Omental fat pad (tissue), 4 donors: ENCODE measurements around the gene BIRC6. TPM values are rescaled to one million over a fixed set of nuclear protein-coding genes. Genes with fewer than 3 reads are reported as not detected.

Experiments
- ATAC-seq: fragments of 150-250 bp; one replicate; pipeline ENCODE4 v1.9.1; 2016; ENCODE audit warnings: mild to moderate bottlenecking, moderate library complexity; ENCODE audit not compliant: low FRiP score
- DNase-seq: peaks from one replicate; pipeline ENCODE4 v3.0.0-alpha.2; 2019; ENCODE audit warnings: low spot score
- total RNA-seq, 4 donors: library from RNA; depleted of rRNA; stranded (reverse); fragments of >200 nt; gene quantifications; one replicate each; pipeline ENCODE4 v1.1.0, GENCODE V29; 2016
- TF ChIP-seq, protein P1 (sequence below), 3 donors: fragments of 450-650 bp; IDR thresholded peaks; one replicate each; pipeline ENCODE4 v1.5.1; 2016 to 2017; ENCODE audit warnings: antibody characterized with exemption in 3 of 3, mild to moderate bottlenecking in 3 of 3, moderate library complexity in 2 of 3

BIRC6 gene
- total RNA-seq, 4 donors from 2014 or later: 118 to 226 (median 151) TPM

DNA sequence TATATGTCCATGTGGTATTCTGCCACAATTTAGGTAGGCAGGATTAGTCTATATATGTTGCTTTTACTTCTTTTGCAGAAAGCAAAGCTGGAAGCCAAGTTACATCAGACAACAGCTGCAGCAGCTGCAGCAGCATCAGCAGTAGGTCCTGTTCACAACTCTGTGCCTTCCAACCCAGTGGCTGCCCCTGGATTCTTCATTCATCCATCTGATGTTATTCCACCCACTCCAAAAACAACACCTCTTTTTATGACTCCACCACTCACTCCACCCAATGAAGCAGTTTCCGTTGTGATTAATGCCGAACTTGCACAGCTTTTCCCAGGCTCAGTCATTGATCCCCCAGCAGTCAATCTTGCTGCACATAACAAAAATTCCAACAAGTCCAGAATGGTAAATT, 107.6 kb downstream of the BIRC6 start:
- DNase-seq (no peak), ATAC-seq (no peak)
- TF ChIP-seq, protein P1, sequence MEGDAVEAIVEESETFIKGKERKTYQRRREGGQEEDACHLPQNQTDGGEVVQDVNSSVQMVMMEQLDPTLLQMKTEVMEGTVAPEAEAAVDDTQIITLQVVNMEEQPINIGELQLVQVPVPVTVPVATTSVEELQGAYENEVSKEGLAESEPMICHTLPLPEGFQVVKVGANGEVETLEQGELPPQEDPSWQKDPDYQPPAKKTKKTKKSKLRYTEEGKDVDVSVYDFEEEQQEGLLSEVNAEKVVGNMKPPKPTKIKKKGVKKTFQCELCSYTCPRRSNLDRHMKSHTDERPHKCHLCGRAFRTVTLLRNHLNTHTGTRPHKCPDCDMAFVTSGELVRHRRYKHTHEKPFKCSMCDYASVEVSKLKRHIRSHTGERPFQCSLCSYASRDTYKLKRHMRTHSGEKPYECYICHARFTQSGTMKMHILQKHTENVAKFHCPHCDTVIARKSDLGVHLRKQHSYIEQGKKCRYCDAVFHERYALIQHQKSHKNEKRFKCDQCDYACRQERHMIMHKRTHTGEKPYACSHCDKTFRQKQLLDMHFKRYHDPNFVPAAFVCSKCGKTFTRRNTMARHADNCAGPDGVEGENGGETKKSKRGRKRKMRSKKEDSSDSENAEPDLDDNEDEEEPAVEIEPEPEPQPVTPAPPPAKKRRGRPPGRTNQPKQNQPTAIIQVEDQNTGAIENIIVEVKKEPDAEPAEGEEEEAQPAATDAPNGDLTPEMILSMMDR (IDR thresholded peaks at IDR 0.05): no peak

DNA sequence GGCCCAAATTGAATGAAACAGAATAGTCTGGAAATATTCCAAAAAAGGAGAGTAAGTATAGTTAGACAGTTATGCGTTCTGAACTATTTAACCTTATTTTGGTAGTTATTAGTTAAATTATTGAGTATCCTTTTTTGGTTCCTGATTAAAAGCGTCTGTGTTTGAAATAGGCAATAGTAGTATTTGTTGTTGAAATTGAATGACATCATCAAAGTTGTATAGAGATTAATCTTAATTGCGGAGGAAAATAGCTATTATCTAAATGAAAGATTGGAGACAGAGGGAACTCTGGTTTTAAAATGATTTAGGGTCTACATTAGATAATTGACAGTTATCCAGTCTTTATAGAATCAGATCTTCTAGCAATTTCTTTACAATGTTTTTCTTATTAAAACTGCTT, 115.8 kb downstream of the BIRC6 start:
- TF ChIP-seq, protein P1 (IDR thresholded peaks at IDR 0.05): no peak
- ATAC-seq: no peak
- DNase-seq: no peak

DNA sequence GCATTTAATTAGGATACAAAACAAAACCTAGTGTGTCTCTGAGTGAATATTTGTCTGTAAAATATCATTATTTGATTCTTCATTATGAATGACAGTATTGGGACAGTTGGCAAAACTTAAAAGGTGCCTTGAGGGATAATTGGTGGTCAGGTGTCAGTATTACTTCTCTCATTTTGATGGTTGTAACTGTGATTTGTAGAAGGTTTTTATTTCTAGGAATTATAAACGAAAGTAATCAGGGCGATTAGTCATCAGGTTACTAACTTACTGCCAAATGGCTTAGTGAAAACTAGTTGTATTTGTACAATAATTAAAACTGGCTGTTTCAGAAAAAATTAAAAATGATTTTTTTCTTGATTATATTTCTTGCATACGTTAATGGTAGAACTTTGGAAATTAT, 117.6 kb downstream of the BIRC6 start:
- no peak for DNase-seq
- ATAC-seq: no peak
- TF ChIP-seq, protein P1 (IDR thresholded peaks at IDR 0.05): no peak

DNA sequence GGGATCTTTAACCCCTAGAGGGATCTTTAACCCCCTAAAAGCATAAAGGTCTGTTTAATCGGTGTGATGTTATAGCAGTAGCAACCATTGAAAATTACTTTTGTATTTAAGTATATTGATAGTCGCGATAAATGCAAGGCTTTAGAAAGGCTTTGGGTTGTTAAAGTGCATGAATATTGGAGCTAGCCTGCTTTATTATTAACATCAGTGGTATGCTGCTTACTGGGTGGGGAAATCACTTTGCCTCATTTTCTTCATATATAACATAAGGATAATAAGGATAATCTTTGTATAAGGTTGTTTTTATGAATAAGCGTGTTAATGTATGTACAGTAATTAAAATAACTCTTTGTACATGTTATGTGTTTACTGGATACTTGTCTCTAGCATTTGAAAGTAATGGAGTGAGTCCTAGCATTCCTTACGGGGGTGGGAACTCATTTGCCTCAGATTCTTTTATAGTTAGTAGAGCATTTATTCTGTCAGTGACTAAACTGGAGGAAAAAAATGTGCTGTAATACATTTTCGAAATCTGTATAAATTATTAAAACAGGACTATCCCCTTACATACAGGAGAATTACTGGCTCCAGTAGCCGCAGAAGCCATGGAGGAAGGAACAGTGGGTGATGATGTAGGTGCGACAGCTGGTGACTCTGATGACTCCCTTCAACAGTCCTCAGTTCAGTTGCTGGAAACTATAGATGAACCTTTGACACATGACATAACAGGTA, 122.2 kb downstream of the BIRC6 start:
- TF ChIP-seq, protein P1 (IDR thresholded peaks at IDR 0.05): no peak
- DNase-seq (no peak), ATAC-seq (peak; percentile 65)

DNA sequence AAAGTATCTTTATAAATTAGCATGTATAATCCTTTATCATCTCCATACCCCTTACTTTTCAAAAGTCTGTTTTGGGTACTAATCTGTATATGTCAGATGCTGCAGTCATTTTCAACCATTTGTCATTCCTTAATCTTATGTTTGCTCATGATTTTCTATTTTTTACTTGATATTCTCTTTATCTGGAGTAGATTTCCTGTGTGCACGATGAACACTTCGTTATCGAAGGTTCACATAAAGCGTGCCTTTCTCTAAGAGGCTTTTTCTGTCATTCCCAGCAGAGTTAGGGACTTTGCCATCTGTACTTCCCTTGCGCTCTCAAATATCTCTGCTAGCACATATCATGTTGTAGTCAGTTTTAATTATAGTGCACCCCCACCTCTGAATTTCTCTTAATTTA, 123.2 kb downstream of the BIRC6 start:
- DNase-seq (no peak), ATAC-seq (no peak)
- TF ChIP-seq, protein P1 (IDR thresholded peaks at IDR 0.05): no peak

DNA sequence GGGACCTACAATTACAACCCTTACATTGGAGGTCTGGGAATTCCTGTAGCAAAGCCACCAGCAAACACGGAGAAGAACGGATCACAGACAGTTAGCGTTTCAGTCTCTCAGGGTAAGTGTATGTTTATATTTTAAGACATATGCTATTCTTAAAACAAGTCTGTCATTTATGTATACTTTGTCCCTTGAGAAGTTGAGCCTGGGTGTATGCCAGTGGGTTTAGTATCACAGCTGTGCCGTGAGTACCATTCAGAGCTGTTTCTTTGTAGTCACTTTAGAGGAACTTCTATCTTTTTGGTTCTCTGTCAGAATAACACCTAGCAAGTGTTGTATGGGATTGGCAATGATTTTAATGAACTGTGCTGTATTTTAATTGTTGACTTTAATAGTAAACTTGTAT, 125.6 kb downstream of the BIRC6 start:
- ATAC-seq (no peak), DNase-seq (no peak)
- TF ChIP-seq, protein P1 (IDR thresholded peaks at IDR 0.05): no peak

DNA sequence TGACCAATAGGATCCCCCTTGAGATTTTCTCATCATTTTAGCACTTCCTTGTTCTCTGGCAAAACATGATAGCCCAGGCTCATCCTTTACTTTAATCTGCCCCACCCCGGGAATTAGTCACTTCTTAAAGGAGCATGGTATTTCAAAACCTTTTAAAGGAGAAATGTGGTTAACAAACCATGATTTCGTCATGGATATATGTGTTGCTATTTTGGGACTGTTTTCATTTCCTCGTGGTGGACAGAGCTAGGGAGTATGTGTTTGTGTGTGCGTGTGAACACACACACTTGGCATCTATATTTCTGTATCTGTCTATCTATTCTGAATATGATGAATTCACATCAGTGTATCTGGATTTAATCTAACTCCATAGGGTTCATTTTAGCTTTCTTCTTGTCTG, 128.1 kb downstream of the BIRC6 start:
- peak; percentile 89 for ATAC-seq
- no peak for DNase-seq
- TF ChIP-seq, protein P1 (IDR thresholded peaks at IDR 0.05): no peak
